ENCODE results near the gene CSHL1. TPM values are rescaled to one million over a fixed set of nuclear protein-coding genes. Genes with fewer than 3 reads are reported as not detected.
"Not testable (repeated sequence)": the region's sequence is repeated elsewhere in the genome, so short reads cannot be mapped to it uniquely, and the experiment has no call there.

The CSHL1 gene
- total RNA-seq, 1 experiment from 2014 or later = not detected

DNA sequence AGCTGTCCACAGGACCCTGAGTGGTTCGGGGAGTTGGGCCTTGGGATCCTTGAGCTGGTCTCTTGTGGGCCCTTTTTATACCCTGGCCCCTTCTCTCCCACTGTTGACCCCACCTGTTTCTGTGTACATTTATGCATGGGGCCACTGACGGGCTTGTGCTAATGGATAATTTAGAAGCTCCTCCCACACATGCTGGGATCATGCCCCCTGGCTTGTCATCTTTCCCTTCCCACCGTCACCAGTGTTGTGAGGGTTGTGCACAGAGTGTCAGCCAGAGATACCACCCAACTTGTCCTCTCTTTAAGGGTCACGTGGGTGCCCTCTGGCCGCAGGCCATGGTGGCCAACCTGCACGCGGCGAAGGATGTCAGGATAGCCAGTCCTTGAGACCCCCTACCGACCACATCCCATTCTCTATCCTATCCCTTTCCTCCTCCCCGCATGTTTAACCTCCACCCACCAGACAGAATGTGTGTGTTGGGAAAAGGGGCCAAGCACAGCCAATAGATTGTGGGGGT lies 7.8 kb upstream of the CSHL1 start, which contains the start of gene GH1:
TSS of gene GH1 (minus strand) at position 51 of the 517 bp plus-strand sequence. CDS start 63 bp downstream, outside the sequence.
- not testable (repeated sequence) for DNase-seq (ENCODE audit: low spot score)

GRCh38 chr17:63918305-63918704 lies 7.2 kb upstream of the CSHL1 start:
- no peak for DNase-seq (ENCODE audit: low spot score)

DNA sequence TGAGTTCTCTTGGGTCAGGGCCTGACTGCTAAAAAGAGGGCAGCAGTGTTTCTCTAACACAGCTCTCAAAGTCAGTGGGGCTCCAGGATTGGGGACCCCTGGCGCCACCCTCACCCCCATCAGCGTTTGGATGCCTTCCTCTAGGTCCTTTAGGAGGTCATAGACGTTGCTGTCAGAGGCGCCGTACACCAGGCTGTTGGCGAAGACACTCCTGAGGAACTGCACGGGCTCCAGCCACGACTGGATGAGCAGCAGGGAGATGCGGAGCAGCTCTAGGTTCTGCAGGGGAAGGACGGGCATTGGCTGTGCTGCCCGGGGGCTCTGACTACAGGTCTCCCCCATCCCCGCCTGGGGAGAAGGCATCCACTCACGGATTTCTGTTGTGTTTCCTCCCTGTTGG lies 6.6 kb upstream of the CSHL1 start:
- DNase-seq (ENCODE audit: low spot score) = no peak

DNA sequence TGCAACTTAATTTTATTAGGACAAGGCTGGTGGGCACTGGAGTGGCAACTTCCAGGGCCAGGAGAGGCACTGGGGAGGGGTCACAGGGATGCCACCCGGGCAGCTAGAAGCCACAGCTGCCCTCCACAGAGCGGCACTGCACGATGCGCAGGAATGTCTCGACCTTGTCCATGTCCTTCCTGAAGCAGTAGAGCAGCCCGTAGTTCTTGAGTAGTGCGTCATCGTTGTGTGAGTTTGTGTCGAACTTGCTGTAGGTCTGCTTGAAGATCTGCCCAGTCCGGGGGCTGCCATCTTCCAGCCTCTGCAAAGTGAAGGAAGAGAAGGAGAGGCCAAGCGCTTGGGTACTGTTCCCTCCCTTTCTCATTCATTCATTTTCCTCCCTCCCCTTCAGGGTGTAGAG lies 6.1 kb upstream of the CSHL1 start:
- not testable (repeated sequence) for DNase-seq (ENCODE audit: low spot score)

DNA sequence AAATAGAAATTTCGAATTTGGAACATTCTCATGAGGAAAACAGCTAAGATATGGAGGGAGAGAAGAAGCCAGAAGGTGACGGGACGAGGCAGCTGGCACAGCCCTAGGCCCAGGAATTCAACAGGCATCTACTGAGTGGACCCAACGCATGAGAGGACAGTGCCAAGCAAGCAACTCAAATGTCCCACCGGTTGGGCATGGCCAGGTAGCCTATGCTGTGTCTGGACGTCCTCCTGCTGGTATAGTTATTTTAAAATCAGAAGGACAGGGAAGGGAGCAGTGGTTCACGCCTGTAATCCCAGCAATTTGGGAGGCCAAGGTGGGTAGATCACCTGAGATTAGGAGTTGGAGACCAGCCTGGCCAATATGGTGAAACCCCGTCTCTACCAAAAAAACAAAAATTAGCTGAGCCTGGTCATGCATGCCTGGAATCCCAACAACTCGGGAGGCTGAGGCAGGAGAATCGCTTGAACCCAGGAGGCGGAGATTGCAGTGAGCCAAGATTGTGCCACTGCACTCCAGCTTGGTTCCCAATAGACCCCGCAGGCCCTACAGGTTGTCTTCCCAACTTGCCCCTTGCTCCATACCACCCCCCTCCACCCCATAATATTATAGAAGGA lies 5.6 kb upstream of the CSHL1 start:
- no peak for DNase-seq (ENCODE audit: low spot score)

DNA sequence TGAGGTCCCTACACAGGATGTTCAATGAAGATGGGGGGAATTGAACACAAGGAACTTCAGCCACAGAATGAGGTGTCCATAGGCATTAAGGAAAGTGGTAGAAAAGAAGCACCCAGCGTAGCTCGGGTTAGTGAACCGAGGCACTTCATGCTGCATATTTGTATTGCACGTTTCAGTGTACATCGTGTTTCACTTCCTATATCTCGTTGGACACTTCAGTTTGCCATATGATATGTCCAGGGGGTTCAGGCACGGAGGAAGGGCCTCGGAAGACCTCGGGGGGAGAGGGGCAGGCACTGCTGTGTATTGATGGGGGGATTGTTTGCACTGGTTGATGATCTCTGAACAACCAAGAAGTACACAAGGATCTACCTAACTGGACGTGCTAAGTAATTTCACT lies 4.7 kb upstream of the CSHL1 start:
- not testable (repeated sequence) for DNase-seq (ENCODE audit: low spot score)

DNA sequence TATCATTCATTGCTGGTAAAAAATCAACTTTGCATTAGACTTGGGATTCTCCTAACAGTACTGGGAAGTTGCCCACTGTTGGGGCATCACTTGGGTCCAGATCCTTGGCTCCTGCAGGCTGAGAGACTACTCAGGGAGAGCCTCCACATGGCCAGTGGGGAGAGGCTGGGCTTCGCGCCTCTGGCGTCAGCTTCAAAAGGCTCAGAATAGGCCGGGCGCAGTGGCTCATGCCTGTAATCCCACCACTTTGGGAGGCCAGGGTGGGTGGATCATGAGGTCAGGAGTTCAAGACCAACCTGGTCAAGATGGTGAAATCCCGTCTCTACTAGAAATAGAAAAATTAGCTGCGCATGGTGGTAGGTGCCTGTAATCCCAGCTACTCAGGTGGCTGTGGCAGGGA lies 3.4 kb upstream of the CSHL1 start:
- DNase-seq (ENCODE audit: low spot score) = no peak

DNA sequence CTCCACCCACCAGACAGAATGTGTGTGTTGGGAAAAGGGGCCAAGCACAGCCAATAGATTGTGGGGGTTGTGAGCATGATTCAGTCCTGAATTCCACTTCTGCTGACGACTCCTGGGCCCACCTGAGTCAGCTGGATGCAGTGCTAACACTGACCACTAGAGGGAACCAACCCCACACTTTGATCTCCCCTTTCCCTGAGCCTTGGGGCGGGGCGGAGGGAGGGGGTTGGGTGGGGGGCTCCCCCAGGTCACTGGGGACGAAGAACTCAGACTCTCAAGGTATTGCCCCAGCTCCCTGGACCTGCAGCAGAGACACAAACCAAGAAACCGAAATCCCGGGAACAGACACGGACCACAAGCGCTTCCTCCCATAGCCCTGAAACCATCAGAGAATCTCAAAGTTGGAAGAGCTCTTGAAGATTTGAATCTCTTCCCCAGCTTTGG lies 621 bp upstream of the CSHL1 start:
- peak; percentile 49 for DNase-seq (ENCODE audit: low spot score)

GRCh38 chr17:63910096-63910495 lies 962 bp downstream of the CSHL1 start:
- DNase-seq (ENCODE audit: low spot score) = no peak

DNA sequence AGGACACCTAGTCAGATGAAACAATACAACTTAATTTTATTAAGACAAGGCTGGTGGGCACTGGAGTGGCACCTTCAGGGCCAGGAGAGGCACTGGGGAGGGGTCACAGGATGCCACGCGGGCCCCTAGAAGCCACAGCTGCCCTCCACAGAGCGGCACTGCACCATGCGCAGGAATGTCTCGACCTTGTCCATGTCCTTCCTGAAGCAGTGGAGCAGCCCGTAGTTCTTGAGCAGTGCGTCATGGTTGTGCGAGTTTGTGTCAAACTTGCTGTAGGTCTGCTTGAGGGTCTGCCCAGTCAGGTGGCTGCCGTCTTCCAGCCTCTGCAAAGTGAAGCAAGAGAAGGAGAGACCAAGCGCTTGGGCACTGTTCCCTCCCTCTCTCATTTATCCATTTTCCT lies 1.5 kb downstream of the CSHL1 start:
- DNase-seq (ENCODE audit: low spot score) = not testable (repeated sequence)

GRCh38 chr17:63907161-63907778 lies 3.8 kb downstream of the CSHL1 start:
- peak; percentile 27 for DNase-seq (ENCODE audit: low spot score)

- not testable (repeated sequence) for DNase-seq (ENCODE audit: low spot score)
Measured at GRCh38 chr17:63904796-63905195, 6.3 kb downstream of the CSHL1 start.

- not testable (repeated sequence) for DNase-seq (ENCODE audit: low spot score)
Measured at GRCh38 chr17:63903787-63904201, 7.3 kb downstream of the CSHL1 start.

- DNase-seq (ENCODE audit: low spot score) = not testable (repeated sequence)
Measured at GRCh38 chr17:63901971-63902370, 9.1 kb downstream of the CSHL1 start.

DNA sequence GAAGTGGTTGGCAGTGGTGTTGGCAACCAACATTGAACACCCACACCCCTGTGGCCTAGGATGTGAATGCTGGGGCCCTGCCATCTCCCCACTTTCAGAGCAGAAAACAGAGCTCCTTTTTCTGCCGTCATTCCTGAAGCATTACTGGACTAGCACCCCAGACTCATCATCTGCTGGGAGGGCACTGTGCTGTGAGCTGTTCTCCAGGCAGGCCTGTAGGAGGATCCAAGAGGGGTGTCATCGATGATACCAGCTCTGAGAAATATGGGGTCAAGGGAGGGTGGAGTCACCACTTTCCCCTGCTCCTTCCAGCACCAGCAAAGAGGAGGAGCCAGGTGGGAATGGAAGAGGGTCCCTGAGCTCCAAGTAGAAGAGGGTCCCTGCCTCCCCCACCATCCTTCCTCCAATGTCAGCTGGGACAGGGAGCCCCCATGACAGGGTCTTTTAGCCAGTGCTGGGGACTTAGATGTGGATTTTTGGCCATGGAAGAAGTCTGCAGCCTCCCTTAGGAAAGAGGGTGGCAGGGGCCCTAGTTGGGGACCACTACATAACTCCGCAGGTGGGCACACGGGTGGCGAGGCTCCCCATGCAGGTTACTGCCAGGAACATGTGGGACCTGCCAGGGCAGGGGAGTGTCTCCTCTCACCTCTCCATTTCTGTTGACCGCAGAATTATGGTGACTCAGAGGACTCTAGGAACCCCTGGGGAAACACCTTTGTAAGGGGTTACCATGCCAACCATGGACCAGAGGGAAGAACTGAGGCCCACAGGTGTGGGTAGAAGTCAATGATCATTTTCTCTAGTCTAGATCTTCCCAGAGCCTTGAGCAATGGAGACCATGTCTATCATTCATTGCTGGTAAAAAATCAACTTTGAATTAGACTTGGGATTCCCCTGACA lies 11.9 kb downstream of the CSHL1 start:
- not testable (repeated sequence) for DNase-seq (ENCODE audit: low spot score)

DNA sequence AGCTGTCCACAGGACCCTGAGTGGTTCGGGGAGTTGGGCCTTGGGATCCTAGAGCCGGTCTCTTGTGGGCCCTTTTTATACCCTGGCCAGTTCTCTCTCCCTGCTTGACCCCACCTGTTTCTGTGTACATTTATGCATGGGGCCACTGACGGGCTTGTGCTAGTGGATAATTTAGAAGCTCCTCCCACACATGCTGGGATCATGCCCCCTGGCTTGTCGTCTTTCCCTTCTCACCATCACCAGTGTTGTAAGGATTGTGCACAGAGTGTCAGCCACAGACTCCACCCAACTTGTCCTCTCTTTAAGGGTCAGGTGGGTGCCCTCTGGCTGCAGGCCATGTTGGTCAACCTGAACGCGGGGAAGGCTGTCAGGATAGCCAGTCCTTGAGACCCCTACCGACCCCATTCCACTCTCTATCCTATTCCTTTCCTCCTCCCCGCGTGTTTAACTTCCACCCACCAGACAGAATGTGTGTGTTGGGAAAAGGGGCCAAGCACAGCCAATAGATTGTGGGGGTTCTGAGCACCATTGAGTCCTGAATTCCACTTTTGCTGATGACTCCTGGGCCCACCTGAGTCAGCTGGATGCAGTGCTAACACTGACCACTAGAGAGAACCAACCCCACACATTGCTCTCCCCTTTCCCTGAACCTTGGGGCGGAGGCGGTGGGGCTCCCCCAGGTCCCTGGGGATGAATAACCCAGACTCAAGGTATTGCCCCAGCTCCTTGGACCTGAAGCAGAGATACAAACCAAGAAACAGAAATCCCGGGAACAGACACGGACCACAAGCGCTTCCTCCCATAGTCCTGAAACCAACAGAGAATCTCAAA lies 14.3 kb downstream of the CSHL1 start, which contains the start of gene CSH1:
TSS of gene CSH1 (minus strand) at position 51 of the 831 bp plus-strand sequence. CDS start 63 bp downstream, outside the sequence.
- not testable (repeated sequence) for DNase-seq (ENCODE audit: low spot score)

- DNase-seq (ENCODE audit: low spot score) = not testable (repeated sequence)
Measured at GRCh38 chr17:63894821-63895220, 16.2 kb downstream of the CSHL1 start.

- not testable (repeated sequence) for DNase-seq (ENCODE audit: low spot score)
Measured at GRCh38 chr17:63894021-63894420, 17.0 kb downstream of the CSHL1 start.

DNA sequence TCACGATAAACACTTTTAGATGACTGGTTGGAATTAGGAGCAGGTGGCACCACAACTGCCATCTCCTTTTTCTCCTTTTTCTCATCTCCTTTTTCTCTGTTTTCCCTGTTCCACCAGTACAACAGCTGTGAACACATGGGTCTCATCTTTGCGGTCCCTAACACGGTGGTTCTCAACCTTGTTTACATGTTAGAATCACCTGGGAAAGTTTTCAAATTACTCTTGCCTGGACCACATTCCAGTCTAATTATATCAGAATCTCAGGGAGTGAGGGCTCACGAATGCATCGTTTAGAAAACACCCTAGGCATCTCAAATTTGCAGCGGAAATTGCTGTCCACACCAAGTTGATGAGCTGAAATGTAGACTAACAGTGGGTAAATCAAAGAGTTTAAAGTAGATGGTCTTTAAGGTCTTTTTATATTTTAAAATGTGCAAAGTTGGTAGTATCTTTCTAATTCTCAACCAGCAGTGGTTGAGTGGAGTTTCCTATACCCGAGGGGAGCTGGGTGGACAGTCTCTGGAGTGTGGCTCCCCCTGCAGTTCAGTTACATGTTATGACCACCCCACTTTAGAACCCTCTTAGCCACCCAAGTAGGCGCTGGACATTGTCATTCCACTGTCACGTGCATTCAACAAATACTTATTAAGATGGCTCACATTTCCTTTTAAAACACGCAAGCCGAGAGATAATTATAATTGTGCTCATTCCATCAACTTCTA lies 18.6 kb downstream of the CSHL1 start:
- DNase-seq (ENCODE audit: low spot score) = peak; percentile 15
